K562 (cell line): Measurements from ENCODE around the gene RGS17.

Experiments used
- CBFB ChIP-seq: sonication (generic); formaldehyde crosslinking; IDR thresholded peaks from 2 replicates; pipeline ENCODE4 v1.4.0; 2020; ENCODE audit warnings: mild to moderate bottlenecking, missing genetic modification reagents
- CBX8 ChIP-seq: fragments of 200-600 bp; sonication (generic); IDR thresholded peaks from 2 replicates; pipeline ENCODE4 v1.6.1; 2012; ENCODE audit warnings: borderline replicate concordance, mixed run types, low read depth, mild to moderate bottlenecking, moderate library complexity, mixed read lengths, low read length, control low read depth, inconsistent platforms; ENCODE audit not compliant: poor library complexity, severe bottlenecking; ENCODE audit errors: extremely low read depth
- CCAR2 ChIP-seq: fragments of 200-400 bp; formaldehyde crosslinking; IDR thresholded peaks from 2 replicates; pipeline ENCODE4 v1.6.1; 2017; ENCODE audit warnings: mild to moderate bottlenecking, low read depth, low read length
- CTCF ChIP-seq, 3 experiments: IDR thresholded peaks in 2 of 3; conservative IDR thresholded peaks in 1 of 3; 2 replicates each; pipeline ENCODE4 v1.5.1; 2011 to 2012; ENCODE audit warnings: low read length in 3 of 3, mild to moderate bottlenecking in 3 of 3, control low read depth in 2 of 3, improper control_type of control experiment in 1 of 3, inconsistent platforms in 1 of 3, low read depth in 1 of 3, mixed read lengths in 1 of 3, moderate library complexity in 1 of 3; ENCODE audit not compliant: insufficient read depth in 2 of 3
- JUND ChIP-seq, 2 experiments: IDR thresholded peaks; 2 replicates in 1 of 2; 3 replicates in 1 of 2; pipeline ENCODE4 v1.6.1; 2011; ENCODE audit warnings: borderline replicate concordance in 2 of 2, low read depth in 2 of 2, low read length in 2 of 2, improper control_type of control experiment in 1 of 2, missing biosample characterization in 1 of 2, missing genetic modification characterization in 1 of 2, missing genetic modification reagents in 1 of 2
- NBN ChIP-seq: fragments of 450-650 bp; IDR thresholded peaks from 2 replicates; pipeline ENCODE4 v1.6.1; 2016; ENCODE audit warnings: low read depth, mild to moderate bottlenecking
- POLR2A ChIP-seq: fragments of 450-650 bp; conservative IDR thresholded peaks from 2 replicates; pipeline ENCODE4 v1.6.1; 2016
- POLR3A ChIP-seq: IDR thresholded peaks from 2 replicates; pipeline ENCODE4 v1.6.1; 2011; ENCODE audit warnings: borderline replicate concordance, mild to moderate bottlenecking, moderate library complexity; ENCODE audit not compliant: insufficient read length, insufficient read depth; ENCODE audit errors: extremely low read depth
- RBFOX2 ChIP-seq: fragments of 200-400 bp; formaldehyde crosslinking; IDR thresholded peaks from 2 replicates; pipeline ENCODE4 v1.6.1; 2017; ENCODE audit warnings: low read depth, mild to moderate bottlenecking, low read length, moderate library complexity
- RNF2 ChIP-seq: sonication (generic); IDR thresholded peaks from 2 replicates; pipeline ENCODE4 v1.6.1; 2016
- ZNF121 ChIP-seq: sonication (generic); formaldehyde crosslinking; conservative IDR thresholded peaks from 2 replicates; pipeline ENCODE4 v1.8.0; 2022; ENCODE audit warnings: missing genetic modification reagents

- TF ChIP-seq RBFOX2 (no peak), CCAR2 (no peak), POLR2A (no peak), POLR3A (no peak), RNF2 (no peak), CTCF (IDR thresholded peaks at IDR 0.05 in 2 of 3, conservative IDR thresholded peaks at IDR 0.05 in 1 of 3; ENCODE audit: insufficient read depth in 2 of 3, low read depth in 1 of 3, low read length in 3 of 3) (no peak), CBFB (CRISPR knock-in tag) (no peak), ZNF121 (CRISPR knock-in tag) (no peak), CBX8 (no peak), NBN (no peak), JUND (IDR thresholded peaks at IDR 0.05; ENCODE audit: borderline replicate concordance, low read depth, low read length) (no peak), JUND (tag; IDR thresholded peaks at IDR 0.05; ENCODE audit: borderline replicate concordance, low read depth, low read length) (no peak)
These were observed 40.7 kb downstream of the RGS17 start for GRCh38 chr6:153090241-153090930.
